Measurements from ENCODE around the gene CMAS.

CMAS gene

GRCh38 chr12:22042976-22043669 lies 2.9 kb upstream of the CMAS start:
- TF ChIP-seq MYC (IDR thresholded peaks at IDR 0.05; ENCODE audit: low read depth, low read length) (0 out of 2 replicates have a peak, but pooled peaks have one; percentile 21), MAX (IDR thresholded peaks at IDR 0.05; ENCODE audit: low read depth, low read length) (peak; percentile 9; the same call in 1 of the 2 replicates), CTCF (IDR thresholded peaks at IDR 0.05; ENCODE audit: low read depth, low read length) (no peak)
- DNase-seq (ENCODE audit: low read depth) = peak; percentile 73
- H3K4me3 ChIP-seq (ENCODE audit: low read depth, low read length) = no peak overlapping the region

DNA sequence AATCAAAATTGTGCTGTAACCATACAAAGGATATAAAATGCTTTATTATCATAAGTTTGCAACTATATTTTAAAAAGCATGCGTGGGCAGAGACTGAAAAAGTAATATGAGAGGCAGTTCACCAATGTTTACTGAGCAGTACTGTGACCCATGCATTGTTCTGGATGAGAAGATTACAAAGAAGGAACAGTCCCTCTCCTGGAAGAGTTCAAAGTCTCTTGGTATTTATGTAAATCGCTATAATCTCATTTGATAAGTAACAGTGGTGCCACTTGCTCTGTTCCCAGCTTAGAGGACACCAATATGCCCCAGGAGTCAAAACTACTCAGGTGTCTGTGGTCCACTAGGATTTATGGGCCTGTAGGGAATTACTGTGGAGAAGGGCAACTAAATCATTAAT lies 2.1 kb upstream of the CMAS start:
- DNase-seq (ENCODE audit: low read depth) = no peak

DNA sequence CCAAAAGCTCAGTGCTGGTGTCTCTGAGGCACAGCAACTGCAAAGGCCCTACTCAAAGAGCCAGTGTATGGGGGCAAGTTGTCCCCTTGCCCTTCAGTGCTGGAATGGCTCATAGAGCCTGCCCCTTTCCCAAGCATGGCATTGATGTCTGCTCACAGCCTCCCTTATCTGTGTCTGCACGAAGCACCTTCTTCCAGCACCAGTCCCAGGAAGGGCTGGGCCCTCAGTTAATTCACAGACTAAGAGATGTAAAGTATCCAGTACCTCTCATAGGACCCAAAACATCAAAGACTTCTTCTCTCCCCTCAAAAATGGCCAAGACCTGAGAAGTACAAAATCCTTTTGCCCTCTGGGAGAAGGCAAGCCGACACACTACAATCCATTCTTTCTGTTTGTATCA lies 1.6 kb upstream of the CMAS start:
- DNase-seq (ENCODE audit: low read depth) = no peak
- TF ChIP-seq MAX (IDR thresholded peaks at IDR 0.05; ENCODE audit: low read depth, low read length) (no peak), MYC (IDR thresholded peaks at IDR 0.05; ENCODE audit: low read depth, low read length) (no peak), POLR2A (IDR thresholded peaks at IDR 0.05; ENCODE audit: extremely low read depth, insufficient read length) (no peak), CTCF (IDR thresholded peaks at IDR 0.05; ENCODE audit: low read depth, low read length) (no peak)
- no peak overlapping the region for H3K4me3 ChIP-seq (ENCODE audit: low read depth, low read length)

More for the DNA sequence above, 2.1 kb upstream of the CMAS start:
- H3K4me3 ChIP-seq (ENCODE audit: low read depth, low read length) = no peak overlapping the region
- TF ChIP-seq POLR2A (IDR thresholded peaks at IDR 0.05; ENCODE audit: extremely low read depth, insufficient read length) (no peak), CTCF (IDR thresholded peaks at IDR 0.05; ENCODE audit: low read depth, low read length) (no peak), MYC (IDR thresholded peaks at IDR 0.05; ENCODE audit: low read depth, low read length) (no peak), MAX (IDR thresholded peaks at IDR 0.05; ENCODE audit: low read depth, low read length) (no peak)

GRCh38 chr12:22046968-22047390 lies 961 bp downstream of the CMAS start:
- no peak for DNase-seq (ENCODE audit: low read depth)
- TF ChIP-seq MAX (IDR thresholded peaks at IDR 0.05; ENCODE audit: low read depth, low read length) = no peak
- TF ChIP-seq MYC (IDR thresholded peaks at IDR 0.05; ENCODE audit: low read depth, low read length) = no peak
- no peak for TF ChIP-seq CTCF (IDR thresholded peaks at IDR 0.05; ENCODE audit: low read depth, low read length)
- no peak for TF ChIP-seq POLR2A (IDR thresholded peaks at IDR 0.05; ENCODE audit: extremely low read depth, insufficient read length)
- H3K4me3 ChIP-seq (ENCODE audit: low read depth, low read length) = peak overlapping the region; percentile 83

GRCh38 chr12:22047494-22047893 lies 1.5 kb downstream of the CMAS start:
- peak overlapping the region; percentile 83 for H3K4me3 ChIP-seq (ENCODE audit: low read depth, low read length)
- TF ChIP-seq MAX (IDR thresholded peaks at IDR 0.05; ENCODE audit: low read depth, low read length) (no peak), MYC (IDR thresholded peaks at IDR 0.05; ENCODE audit: low read depth, low read length) (no peak), CTCF (IDR thresholded peaks at IDR 0.05; ENCODE audit: low read depth, low read length) (no peak), POLR2A (IDR thresholded peaks at IDR 0.05; ENCODE audit: extremely low read depth, insufficient read length) (no peak)
- DNase-seq (ENCODE audit: low read depth) = no peak

Data from NB4 (cell line).